GM21381 (cell line): Measurements from ENCODE around the gene PROZ.

Source experiments
- ATAC-seq: cut with Tn5 transposase; IDR thresholded peaks from one replicate; pipeline ENCODE4 v1.9.1; 2021; ENCODE audit warnings: mild to moderate bottlenecking, moderate library complexity; ENCODE audit not compliant: unreplicated experiment

PROZ gene

DNA sequence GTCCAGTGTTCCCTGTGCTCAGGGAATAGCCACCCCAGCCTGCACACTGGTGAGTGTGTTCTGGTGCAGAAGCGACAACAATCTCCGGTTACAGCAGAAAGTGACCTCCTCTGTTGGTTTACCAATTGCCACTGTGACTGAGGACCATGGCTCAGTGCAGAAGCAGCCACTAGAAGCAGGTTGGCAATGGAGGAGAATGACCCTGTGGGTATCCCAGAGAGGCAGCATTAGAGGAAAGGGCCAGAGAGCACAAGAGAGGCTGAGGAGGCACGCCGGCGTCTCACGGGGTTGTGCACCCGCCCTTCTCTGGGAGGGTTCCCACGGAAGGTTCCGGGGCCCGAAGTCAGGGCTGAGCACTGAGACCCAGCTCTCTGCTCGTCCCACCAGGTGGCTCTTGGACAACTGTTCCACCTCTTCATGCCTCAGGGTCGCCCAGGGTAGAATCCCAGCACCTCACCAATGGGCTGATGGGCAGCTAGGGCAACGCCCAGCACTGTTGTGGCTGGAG is 14.0 kb downstream of the PROZ start:
- no peak for ATAC-seq

DNA sequence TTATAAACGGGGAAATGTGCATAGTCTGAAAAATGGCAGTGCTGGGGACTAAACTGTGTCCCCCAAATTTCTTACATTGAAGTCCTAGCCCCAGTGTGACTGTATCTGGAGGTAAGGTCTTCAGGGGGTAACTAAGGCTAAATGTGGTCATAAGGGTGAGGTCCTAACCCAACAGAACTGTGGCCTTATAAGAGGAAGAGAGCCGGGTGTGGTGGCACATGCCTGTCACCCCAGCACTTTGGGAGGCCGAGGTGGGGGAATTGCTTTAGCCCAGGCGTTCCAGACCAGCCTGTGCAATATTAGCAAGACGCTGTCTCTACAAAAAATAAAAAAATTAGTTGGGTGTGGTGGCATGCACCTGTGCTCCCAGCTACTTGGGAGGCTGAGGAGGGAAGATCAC is 17.8 kb downstream of the PROZ start:
- ATAC-seq: no peak

DNA sequence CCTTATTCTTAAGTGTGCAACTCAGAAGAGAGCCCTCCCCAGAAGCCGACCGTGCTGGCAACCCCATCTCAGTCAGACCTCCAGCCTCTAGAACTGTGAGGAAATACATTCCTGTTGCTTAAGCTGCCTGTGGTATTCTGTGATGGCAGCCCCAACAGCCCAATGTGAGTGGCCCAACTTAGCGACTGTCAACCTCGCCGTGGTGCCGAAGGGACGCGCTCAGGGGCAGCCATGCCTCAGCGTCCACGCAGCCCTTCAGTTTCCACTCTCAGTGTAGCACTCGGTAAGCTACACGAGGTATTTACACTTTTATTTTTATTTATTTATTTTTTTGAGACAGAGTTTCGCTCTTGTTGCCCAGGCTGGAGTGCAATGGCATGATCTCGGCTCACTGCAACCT is 18.4 kb downstream of the PROZ start:
- no peak for ATAC-seq

DNA sequence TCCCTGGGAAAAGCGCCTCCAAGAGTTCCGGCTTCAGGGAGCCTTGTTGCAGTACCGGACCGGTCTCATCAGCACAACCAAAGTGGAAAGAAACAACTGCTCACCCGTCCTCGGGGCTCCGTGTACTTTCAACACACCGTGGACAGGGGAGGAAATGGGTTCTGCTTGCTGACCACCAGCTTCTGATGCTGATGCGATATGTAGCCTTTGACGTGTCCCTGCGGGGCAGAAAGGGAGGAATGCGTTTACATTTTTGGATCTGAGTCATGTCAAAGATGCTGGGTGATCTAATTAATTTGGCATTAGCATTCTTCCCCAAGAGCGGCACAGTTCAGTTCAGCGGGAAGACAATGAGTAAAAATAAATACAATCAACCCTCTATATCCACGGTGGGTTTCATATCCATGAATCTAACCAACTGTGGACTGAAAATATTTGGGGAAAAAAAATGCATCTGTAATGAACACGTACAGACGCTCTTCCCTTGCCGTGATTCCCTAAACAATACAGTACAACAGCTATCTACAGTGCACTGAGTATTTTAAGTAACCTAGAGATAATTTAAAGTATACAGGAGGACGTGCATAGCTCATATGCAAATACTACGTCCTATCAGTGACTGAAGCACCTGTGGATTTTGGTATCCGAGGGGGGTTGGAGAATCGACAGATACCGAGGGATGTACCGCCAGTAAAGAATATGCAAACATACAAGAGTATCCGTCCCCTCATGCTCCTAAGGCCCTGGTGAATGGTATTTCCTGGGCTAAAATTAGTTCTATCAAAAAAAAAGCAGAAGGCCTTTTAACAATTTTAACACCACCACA is 19.8 kb downstream of the PROZ start:
- no peak for ATAC-seq

DNA sequence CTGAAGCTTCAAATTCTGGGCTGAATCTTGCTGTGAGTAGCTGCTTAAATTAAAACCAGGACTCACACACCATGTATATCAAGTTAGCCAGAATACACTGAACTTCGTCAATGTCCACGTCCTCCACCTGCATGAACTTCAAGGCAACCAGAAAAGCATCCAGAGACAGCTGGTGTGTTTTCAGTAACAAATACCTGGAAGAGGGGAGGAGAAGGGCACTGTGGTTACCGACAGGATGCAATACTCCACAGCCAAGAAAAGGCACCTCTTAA is 20.4 kb downstream of the PROZ start:
- no peak for ATAC-seq

DNA sequence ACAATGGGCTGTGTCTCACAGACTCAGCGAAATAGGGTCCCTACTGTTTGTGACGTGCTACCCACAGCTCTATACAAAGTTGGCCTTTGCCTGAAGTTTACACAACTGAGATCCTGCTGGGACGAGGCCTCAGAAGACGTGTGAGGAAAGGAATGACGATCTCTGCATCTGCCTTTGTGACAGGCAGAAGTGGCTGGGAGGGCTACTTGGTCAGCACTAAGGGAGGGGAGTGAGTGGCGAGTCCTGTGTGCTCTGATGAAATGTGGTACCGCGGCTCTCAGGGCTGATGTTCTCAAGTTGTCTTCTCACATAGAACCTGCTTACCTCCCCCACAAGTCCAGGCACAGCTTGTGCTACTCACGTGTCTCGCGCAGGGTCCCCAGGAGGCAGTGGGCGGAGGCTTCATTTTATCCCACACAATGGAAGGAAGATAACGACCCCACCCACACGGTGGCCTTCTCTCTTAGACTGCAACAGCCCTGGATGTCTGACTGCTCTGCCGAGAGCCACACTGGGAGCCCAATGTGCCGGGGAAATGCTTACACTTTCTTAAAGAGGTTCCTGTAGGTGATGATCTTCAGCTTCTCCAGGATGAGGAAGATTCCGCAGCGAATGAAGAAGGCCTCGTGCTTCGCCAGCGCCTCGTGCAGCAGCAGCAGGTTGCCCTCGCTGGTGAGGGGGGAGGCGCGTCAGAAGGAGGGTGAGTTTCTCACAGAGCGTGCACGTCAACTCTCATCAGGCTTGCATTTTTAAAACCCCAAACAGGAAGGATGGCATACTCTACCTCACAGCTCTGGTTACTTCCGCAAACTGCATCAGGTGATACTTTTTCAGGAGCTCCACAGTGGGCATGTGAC is 21.2 kb downstream of the PROZ start:
- no peak for ATAC-seq

DNA sequence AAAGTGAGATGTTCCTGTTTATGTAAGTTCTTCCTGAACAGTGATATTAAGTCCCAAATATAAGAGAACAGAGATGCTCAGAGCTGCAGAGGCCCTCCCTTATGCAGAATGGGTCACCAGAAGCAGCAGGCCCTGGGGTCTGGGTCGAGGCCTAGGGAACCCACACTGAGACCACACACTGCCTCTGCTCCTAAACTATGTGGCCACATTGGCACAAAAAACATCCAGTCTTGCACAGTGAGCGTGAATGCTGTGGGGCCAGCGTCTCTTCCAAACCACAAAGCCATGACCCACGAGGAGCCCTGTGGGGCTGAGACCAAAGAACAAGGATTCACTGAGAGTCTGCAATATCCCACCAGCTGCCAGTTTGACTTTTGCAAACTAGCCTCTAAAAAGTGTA is 23.6 kb downstream of the PROZ start:
- ATAC-seq: no peak

DNA sequence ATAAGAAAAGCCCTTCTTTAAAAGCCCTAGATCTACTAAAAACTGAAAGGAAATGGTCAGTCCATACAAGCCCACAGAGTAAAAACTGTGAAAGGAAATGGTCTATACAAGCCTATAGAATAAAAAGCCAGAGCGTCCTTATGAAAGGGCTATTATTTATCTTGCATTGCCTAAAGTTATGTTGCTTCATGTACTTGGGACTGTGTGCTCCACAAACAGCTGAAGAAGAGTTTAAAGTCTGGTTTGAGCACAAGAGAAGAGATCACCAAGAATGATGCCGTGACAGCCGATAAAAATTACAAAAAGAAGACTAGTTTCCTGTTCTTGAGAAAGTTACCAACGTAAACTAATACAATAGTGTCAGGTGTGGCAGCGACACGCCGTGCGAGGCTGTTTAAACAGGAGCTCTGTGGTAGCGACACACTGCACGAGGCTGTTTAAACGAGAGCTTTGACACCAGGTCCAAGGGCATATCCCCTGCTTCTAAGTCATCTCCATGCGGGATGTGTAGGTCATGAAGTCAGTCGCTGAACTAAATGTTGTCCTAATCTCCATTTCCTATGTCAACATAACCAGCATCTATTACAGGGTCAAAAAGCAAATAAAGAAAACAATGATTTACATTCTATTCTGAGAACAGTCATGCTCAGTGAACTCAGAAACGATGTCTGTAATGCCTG is 25.1 kb downstream of the PROZ start:
- ATAC-seq: no peak

DNA sequence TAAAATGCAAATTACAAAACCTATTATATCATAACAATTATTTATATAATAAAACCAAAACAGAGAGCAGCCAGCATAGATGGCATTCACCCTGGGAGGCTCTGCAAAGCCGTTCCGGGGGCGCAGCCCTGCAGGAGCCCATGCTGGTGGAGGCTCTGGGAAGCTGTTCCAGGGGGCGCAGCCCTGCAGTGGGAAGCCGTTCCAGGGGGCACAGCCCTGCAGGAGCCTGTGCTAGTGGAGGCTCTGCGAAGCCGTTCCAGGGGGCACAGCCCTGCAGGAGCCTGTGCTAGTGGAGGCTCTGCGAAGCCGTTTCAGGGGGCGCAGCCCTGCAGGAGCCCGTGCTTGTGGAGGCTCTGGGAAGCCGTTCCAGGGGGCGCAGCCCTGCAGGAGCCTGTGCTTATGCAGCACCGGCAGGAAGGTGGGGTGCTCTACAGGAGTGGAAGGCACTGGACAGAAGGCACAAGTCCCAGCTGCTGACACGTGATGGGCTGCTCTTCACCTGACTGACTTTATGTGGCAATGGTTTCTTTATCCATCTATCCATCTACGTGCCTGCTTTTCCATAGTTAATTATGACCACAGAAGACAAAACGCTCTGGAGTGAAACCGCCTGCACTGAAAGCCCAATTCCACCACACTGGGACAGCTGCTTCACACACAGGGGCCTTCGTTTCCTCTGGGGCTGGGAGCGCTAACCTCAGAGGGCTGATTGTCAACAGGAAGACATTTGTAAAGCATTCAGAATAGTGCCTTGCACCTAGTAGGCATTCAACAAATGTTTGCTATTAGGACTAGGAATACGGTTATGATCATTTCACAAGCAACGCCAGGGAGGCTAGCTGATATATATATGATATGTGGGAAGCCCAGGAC is 26.4 kb downstream of the PROZ start:
- no peak for ATAC-seq

DNA sequence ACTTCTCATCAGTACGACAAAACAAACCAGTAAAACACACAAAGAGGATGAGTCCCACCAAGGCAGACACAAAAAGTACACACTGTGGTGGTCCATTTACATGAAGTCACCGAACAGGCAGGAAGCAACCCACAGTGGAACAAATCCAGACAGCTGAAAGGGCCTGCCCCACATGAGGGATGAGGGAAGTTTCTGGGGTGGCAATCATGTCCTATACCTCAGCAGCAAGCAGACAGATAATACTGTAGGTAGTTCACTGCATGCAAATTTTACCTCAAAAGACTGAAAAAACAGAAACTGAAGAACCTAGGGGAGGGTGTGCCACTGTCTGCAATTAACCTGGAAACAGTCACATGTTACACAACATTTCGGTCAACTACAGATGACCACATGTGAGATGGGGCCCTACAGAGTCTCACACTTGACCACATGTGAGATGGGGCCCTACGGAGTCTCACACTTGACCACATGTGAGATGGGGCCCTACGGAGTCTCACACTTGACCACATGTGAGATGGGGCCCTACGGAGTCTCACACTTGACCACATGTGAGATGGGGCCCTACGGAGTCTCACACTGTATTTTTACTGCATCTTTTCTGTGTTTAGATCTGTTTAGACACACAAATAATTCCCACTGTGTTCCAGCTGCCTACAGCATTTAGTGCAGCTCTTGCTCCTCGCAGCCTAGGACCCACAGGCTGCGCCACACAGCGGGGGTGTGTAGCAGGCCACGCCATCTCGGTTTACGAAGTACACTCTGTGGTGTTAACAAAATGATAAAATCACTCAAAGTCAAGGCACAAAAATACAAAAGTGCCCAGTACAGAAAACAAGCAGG is 27.8 kb downstream of the PROZ start:
- peak; percentile 93 for ATAC-seq

DNA sequence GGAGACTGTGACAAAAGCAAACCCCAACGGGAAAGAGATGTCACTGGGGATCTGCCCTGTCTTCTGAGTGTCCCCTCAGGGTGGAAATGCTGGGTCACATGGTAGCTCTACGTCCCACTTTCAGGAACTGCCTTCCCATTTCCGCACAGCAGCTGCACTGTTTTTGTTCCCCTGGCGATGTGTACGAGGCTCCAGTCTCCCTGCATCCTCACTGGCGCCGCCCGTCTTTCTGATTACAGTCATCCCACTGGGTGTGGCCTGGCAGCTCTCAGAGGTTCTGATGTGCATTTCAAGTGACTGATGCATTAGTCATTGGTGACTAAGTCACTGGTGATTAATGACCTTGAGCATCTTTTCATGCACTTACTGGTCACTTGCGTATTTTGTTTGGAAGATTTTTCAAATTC is 28.8 kb downstream of the PROZ start:
- no peak for ATAC-seq

DNA sequence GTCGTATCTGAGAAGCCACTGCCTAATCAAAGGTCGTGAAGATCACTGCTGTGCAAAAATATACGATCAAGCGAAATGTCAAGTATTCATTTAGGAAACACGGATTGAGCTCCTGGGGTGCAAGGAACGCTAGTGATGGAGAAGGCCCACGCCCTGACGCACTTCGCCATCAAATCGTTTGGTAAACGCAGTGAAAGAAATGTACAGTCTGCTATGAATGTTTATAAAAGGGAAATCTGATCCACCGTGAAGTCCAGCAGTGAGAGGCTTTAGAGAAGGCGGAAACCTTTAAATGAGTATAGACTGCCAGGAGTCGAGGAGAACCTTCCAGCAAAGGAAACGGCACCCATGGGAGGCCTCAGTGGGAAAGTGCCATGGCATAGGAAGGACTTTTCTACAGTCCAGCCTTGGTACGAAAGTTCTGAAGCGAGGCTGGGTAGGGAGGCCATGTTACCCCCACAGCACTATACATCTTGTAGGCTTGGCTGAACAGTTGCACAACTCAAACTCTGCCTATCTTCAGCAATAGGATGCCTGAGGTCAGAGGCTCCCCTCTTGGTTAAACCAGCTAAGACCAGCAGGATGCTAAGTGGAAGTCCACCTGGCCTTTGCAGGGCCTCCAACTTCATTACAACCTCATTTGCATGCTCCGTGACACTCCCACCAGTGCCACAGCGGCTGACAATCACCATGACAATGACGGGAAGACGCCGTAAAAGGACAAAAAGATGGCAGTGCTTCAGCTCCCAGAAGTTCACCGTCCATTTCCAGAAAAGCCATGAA is 29.6 kb downstream of the PROZ start:
- no peak for ATAC-seq

DNA sequence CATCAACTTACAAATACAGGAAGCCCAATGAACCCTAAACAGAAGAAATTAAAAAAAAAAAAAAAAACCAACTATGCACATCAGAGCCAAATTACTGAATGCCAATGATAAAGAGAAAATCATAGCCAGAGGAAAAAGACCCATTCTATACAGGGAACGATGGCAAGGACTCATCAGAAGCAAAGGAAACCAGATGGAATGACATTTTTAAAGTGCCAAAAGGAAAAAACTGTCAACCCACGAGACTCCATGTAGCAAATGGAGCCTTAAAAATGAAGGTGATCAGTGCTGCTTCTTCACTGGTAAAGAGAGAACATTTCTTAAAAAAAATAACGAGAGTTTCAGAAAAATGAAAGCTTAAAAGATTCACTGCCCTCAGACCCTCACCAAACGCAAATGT is 31.7 kb downstream of the PROZ start:
- no peak for ATAC-seq

DNA sequence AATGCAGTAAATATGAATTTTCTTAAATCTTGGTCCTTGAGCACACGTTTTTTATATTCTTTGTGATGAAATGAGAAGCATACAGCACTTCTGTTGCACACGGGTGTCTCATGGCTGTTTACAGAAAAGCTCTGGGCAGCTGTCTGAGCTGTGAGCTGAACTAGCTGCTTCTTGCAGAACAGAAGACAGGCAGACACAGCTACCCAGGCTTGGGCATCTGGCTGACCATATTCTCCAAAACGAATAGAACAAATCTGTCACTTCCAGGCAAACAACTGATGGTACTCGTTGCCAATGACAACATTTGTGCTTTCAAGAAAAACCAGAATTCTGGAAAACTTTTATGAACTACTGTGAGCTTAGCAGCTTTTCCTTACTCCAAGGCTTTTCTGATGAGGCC is 33.8 kb downstream of the PROZ start:
- no peak for ATAC-seq

DNA sequence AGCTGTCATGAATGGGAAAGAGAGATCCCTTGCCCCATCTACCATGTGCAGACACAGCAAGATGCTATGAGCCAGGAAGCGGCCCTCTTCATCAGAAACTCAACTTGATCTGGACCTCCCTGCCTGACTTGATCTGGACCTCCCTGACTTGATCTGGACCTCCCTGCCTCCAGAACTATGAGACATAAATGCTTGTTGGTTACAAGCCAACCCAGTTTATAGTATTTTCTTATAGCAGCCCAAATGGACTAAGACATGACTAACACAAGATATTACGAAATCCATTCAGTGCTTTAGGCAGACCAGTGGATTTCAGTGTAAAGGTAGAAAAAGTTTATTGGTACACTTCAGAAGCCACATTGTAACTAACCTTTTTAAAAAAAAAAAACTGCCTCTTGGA is 34.5 kb downstream of the PROZ start:
- ATAC-seq: no peak

DNA sequence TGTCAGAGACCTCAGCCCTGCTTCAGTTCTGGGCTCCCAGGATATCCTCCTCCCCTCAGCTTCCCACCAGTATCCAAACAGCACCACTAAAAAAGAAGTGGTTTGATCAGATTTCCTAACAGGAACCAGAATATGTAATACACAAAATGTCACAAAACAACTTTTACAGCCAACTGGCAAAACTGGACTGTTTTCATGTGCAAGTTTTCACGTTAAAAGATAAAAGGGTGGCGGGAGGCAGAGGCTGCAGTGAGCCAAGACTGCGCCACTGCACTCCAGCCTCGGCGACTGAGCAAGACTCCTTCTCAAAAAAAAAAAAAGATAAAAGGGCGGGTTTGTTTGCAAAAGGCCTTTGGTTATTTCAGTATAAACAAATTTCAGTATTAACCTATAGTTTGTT is 36.9 kb downstream of the PROZ start:
- ATAC-seq: no peak

DNA sequence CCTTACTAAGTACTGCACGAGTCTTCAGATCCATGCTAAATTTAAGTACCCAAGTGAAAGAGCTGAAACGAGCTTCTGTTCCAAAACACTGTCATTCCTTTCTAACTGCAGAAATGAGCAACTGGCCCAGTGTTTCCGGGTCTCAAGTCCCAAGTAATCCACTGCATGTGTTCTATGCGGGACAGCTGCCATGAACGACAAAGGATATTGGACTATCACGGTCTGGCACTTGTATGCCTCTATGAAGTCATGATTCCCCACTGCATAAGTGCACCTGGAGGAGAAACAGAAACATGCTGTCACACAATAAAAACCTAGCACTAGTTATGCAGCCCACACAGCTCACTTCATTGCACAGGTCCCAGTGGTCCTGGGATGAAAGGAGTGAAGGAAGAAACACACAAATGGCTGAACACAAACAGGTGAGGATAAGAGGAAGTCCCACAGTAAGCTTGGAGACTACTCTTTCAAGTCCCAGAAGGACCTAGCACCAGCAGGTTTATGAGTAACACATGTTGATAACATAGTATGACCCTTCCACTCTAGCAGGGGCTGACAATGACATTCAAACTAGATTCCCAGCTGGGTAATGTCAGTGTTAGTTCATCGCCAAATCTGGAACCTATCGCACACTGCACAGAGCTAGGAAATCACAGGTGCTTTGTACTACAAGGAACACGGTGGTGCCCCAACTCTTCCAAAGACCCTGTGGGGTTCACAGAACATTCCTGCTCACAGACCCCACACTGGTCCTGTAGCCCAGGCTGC is 38.7 kb downstream of the PROZ start:
- ATAC-seq: no peak

DNA sequence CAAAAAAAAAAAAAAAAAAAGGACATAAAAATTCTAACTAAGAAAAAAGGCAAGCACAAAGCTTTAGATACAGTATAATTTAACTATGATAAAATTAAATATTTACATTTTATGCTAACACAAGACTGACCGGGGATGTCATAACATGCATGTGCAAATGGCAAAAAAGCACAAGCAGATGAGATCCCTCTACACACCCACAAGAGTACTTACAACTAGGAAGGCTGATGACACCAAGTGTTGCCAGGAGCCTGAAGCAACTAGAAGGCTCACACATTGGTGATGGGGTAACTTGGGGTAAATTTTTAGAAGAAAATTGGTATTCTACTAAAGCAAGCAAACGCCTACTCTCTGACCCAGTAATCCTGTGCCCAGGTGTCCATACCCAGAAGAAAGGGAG is 43.4 kb downstream of the PROZ start:
- ATAC-seq: no peak
